Measurements from ENCODE around the gene CMTM5.
"Not testable (repeated sequence)": the region's sequence is repeated elsewhere in the genome, so short reads cannot be mapped to it uniquely, and the experiment has no call there.

The CMTM5 gene

GRCh38 chr14:23379366-23380196 is 2.7 kb downstream of the CMTM5 start:
- peak; percentile 32 for DNase-seq

GRCh38 chr14:23380197-23380914 is 3.5 kb downstream of the CMTM5 start:
- no peak for DNase-seq

DNA sequence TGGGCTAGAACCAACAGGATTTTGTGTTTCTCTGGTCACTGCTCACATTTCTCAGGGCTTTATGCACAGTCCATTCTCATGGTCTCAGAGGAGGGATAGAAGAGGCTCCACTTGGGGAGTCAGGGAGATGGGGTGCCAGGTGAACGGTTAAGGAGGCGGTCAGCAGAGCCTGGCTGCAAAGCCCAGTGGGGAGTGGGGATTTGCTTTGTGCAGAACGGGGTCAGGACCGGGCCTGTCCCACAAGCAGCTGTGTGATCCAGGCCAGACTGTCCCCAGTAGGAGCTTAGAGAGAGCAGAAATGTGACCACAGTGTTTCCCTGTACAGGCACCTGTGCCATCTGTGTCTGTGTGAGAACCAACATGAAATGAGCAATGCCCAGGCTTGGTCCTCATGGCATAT is 4.1 kb downstream of the CMTM5 start:
- no peak for DNase-seq

DNA sequence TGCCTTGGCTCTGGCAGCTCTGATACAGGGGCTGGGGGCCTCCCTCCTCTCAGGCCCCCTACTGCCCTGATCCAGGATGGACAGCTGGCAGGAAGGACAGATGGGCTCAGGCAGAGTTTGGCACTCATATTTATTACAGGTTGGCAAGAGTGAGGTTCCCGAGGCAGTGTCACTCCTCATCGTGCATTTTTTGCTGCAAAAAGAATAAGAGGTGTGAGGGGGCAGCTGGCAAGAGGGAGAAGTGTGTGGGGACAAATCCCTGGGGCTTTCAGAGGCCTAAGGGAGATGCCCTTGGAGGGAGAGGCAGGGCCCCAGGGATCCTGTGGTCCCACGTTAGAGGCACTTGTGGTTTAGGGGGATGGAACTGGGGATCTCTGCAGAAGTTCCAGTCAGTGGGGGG is 5.0 kb downstream of the CMTM5 start:
- DNase-seq: no peak

GRCh38 chr14:23382276-23382675 is 5.4 kb downstream of the CMTM5 start:
- no peak for DNase-seq

DNA sequence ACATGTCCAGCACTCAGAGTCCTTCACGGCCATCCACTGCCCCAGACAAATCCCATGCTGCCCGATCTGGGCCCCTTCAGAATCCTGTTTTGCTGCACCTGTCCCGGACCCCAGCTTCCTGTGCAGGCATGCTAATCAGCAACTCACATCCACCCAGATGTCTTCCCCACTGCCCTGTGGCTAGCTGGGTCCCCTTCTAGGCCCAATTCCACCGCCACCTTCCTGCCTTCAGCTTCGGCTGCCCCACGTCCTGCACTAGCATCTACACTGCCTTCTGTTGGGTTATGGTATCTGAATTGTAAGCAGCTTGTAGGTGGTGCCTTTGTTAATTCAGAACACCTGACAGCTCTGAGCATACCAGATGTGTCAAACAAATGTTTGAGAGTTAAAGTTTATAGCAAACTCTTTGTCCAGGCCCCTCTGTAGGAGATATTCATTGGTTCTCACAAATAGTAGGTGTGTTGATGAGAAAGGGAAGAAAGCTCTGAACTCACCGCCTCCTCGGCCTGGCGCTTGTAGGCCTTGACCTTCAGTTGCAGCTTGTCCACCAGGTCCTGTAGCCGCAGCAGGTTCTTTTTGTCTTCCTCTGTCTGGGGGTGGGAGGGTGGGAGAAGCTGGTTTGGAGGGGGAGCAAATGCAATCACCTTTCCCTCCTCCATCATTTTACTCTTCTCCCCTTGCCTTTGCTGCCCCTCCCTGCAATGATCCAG is 6.0 kb downstream of the CMTM5 start:
- no peak for DNase-seq

GRCh38 chr14:23384364-23385080 is 7.7 kb downstream of the CMTM5 start:
- no peak for DNase-seq

DNA sequence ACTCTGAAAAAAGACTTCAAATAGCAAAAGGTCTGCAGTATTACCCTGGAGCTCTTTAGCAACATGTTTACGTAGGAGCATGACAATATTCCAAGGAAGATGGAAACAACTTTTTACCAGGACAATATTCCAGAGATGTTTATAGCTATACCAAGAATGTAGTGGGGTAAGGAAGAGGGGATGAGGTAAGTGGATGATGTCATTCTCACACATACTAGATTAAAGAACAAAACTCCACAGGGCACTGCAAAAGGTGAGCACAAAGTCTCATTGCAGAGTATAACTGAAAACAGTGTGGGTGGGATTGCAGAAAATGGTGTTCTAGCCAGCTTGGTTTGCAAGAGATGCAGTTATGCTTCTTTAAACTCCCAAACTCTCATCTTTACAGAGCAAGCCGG is 8.4 kb downstream of the CMTM5 start:
- no peak for DNase-seq

DNA sequence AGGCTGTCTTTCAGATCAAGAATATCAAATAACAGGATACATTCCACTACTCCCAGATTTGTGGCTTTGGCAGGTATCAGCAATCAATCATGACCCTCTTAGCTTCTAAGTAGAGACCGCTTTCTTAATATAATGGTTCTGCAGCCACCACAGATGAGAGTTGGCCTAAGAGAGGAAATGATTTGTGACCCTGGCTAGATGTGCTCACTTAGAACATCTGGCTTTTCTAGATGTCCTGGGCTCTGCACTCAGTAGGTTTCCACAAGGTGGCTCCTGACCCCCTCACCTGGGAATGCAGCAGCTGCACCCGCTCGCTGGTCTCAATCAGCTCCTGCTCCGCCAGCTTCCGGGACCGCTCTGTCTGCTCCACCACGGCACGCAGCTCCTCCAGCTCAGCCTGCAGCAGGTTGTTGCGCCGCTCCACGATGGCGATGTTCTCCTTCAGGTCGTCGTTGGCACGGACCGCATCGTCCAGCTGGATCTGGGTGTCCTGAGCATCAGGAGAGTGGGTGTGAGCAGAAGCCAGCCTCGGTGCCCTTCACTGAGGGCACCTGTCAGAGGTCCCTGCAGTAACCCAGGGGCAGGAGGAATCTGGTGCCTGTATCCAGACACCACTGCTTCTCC is 8.9 kb downstream of the CMTM5 start:
- no peak for DNase-seq

DNA sequence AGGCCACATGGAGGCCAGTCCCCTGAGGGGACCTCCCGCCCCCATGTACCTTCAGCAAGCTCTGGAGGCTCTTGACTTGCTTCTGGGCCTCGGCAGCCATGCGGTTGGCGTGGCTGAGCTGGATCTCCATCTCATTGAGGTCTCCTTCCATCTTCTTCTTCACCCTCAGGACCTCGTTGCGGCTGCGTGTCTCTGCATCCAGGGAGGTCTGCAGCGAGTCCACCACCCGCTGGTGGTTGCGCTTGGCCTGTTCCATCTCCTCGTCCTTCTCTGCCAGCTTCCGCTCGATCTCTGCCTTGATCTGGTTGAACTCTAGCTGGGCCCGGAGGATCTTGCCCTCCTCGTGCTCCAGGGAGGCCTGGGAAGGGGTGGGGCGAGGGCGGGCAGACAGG is 9.4 kb downstream of the CMTM5 start:
- not testable (repeated sequence) for DNase-seq

DNA sequence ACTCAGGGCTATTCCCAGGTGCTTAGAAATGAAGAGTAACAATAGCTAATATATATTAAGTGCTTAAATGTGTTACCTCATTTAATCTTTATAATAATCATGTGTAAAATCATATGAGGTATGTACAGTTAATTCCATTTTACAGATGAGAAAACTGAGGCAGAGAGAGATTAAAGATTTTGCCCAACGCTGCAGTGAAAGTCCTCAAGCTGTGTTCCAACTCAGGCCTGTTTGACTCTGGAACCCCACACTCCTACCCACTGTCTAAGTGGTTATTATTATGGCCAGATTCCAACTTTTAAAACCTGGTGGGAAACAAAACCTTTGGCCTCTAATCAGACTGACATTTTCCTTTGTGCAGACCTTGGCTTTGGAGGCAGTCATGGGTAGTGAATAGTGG is 10.2 kb downstream of the CMTM5 start:
- no peak for DNase-seq

DNA sequence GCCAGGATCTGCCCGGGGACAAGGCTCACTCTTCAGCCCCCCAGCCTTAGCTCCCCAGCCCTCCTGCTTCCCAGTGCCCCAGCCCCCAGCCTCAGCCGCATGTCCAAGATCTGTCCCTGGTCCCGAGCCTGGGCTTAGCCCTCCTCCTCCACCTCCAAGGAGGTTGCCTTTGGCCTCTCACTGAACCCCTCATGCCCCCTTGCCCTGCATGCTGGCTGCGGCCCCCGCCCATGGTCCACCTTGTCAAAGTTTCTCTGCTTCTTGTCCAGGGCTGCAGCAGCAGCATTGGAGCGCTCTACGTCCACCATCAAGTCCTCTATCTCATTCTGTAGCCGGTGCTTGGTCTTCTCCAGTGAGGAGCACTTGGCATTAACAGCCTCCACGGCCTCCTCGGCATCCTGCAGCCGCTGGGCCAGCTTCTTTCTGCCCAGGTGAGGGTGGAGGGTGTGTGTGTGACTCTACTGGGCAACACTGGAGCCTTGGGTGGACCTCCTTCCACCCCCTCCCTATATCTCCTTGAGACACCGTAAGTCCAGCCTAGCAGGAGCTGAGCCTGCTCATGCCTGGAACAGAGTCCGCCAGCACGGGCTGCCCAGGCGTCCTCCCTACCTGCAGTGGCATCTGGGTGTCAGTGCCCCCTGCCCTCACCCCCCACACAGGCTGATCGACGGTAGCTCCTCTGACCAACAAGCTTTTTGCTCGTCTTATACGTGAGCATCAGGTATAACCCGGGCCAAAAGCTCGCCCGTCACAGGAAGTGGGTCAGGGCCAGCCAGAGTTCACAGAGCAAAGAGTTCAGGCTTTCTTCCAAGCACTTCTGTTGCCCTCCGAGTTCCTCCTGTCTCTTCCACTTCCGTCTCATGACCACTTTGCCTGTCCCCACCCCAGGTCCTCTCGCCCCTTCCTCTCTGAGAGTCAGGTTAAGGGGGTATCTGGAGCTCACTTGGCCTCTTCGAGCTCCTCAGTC is 11.4 kb downstream of the CMTM5 start:
- no peak for DNase-seq

GRCh38 chr14:23388996-23389395 is 12.2 kb downstream of the CMTM5 start:
- DNase-seq: no peak

GRCh38 chr14:23389396-23389795 is 12.6 kb downstream of the CMTM5 start:
- DNase-seq: no peak

GRCh38 chr14:23389871-23390270 is 13.0 kb downstream of the CMTM5 start:
- not testable (repeated sequence) for DNase-seq

GRCh38 chr14:23392613-23393012 is 15.8 kb downstream of the CMTM5 start:
- DNase-seq: no peak

DNA sequence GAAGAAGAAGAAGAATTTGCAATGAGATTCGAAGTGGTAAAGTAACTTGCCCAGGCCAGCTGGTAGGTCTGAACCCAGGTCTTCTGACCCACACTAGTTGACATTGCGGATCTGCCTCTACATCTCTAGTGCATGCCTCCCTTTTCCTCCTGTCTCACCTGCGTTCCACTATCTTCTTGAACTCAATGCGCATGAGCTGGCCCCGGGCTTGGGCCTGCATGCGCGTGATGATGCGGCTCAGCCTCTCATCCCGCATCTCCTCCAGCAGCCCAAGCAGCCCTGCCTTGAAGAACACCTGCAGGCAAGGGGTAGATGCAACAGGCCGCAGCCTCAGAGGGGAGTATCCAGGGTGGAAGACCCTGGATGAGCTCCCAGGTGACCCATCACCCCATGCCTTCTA is 19.3 kb downstream of the CMTM5 start:
- DNase-seq: no peak

GRCh38 chr14:23396781-23397407 is 20.0 kb downstream of the CMTM5 start:
- no peak for DNase-seq

DNA sequence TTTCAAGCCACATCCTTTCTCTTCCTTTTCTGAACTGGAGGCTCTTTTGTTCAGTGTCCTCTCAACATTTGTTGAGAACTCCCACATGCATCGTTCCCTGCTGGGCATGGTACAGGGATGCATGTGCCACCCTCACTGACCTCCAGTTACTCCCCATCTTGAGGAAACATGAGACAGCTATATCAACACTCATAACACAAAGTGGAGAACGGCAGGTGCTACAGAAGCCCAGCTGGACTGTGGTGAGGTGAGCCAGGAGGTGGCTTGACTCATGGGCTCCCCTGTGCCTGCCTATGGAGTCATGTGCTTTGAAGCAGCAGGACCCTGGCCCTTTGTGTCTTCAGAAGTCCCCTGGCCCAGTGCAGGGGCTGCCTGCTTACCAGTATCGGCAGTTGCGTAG is 21.5 kb downstream of the CMTM5 start:
- no peak for DNase-seq

- DNase-seq: no peak
Measured at GRCh38 chr14:23399136-23399535, 22.3 kb downstream of the CMTM5 start.

GRCh38 chr14:23399591-23399990 is 22.7 kb downstream of the CMTM5 start:
- no peak for DNase-seq

Measured in stimulated activated naive CD4-positive, alpha-beta T cell treated with Interleukin-2 at 50 U/mL for 16 hours (primary cell).